ENCODE data around the gene SYNE1.

- TF ChIP-seq CTCF (IDR thresholded peaks at IDR 0.05) (no peak), POLR2A (IDR thresholded peaks at IDR 0.05) (no peak), POLR2AphosphoS5 (IDR thresholded peaks at IDR 0.05) (no peak)
Measured at GRCh38 chr6:152457949-152458624, 179.1 kb downstream of the SYNE1 start.
